H9 (cell line): Measurements from ENCODE around the gene UNC5C. TPM values are rescaled to one million over a fixed set of nuclear protein-coding genes. Genes with fewer than 3 reads are reported as not detected.

Source experiments
- DNase-seq: peaks from one replicate; pipeline ENCODE4 v3.0.0-alpha.2; 2017
- H2AFZ ChIP-seq: one replicate; pipeline ENCODE4 v1.6.1; 2013; ENCODE audit warnings: mild to moderate bottlenecking, low read length, control low read depth, moderate library complexity
- H2AK5ac ChIP-seq: 2 replicates; pipeline ENCODE4 v1.6.1; 2013; ENCODE audit warnings: low read length, control low read depth, mixed read lengths; ENCODE audit not compliant: insufficient read length
- H2BK120ac ChIP-seq: one replicate; pipeline ENCODE4 v1.6.1; 2013; ENCODE audit warnings: low read depth, mild to moderate bottlenecking, low read length, control low read depth, inconsistent platforms; ENCODE audit not compliant: poor library complexity, severe bottlenecking
- H2BK12ac ChIP-seq: 2 replicates; pipeline ENCODE4 v1.6.1; 2013; ENCODE audit warnings: low read length, control low read depth, mixed read lengths, low read depth; ENCODE audit not compliant: insufficient read length
- H2BK15ac ChIP-seq: 2 replicates; pipeline ENCODE4 v1.6.1; 2013; ENCODE audit warnings: low read depth, low read length, control low read depth
- H2BK20ac ChIP-seq: one replicate; pipeline ENCODE4 v1.6.1; 2013; ENCODE audit warnings: low read depth, mild to moderate bottlenecking, low read length, control low read depth, inconsistent platforms; ENCODE audit not compliant: poor library complexity, severe bottlenecking
- H2BK5ac ChIP-seq: 2 replicates; pipeline ENCODE4 v1.6.1; 2013; ENCODE audit warnings: low read length, control low read depth, mixed read lengths; ENCODE audit not compliant: insufficient read length
- H3K14ac ChIP-seq: 2 replicates; pipeline ENCODE4 v1.6.1; 2013; ENCODE audit warnings: low read length, control low read depth; ENCODE audit not compliant: insufficient read depth
- H3K18ac ChIP-seq: 2 replicates; pipeline ENCODE4 v1.6.1; 2013; ENCODE audit warnings: low read depth, mild to moderate bottlenecking, mixed read lengths, low read length, control low read depth; ENCODE audit not compliant: insufficient read length
- H3K23ac ChIP-seq: 2 replicates; pipeline ENCODE4 v1.6.1; 2013; ENCODE audit warnings: low read length, control low read depth, mixed read lengths, low read depth; ENCODE audit not compliant: insufficient read length
- H3K23me2 ChIP-seq: 2 replicates; pipeline ENCODE4 v1.6.1; 2013; ENCODE audit warnings: low read depth, mild to moderate bottlenecking, mixed read lengths, low read length, control low read depth; ENCODE audit not compliant: insufficient read length, poor library complexity, severe bottlenecking
- H3K27ac ChIP-seq: 2 replicates; pipeline ENCODE4 v1.5.1; 2013; ENCODE audit warnings: low read length, control low read depth, mixed read lengths, low read depth; ENCODE audit not compliant: insufficient read length
- H3K27me3 ChIP-seq: 2 replicates; pipeline ENCODE4 v1.6.1; 2013; ENCODE audit warnings: low read length, control low read depth, inconsistent platforms; ENCODE audit not compliant: insufficient read depth
- H3K4ac ChIP-seq: 2 replicates; pipeline ENCODE4 v1.6.1; 2013; ENCODE audit warnings: low read depth, mild to moderate bottlenecking, control low read depth, inconsistent platforms, low read length, moderate library complexity
- H3K4me1 ChIP-seq: 2 replicates; pipeline ENCODE4 v1.6.1; 2013; ENCODE audit warnings: low read length, control low read depth, inconsistent platforms; ENCODE audit not compliant: insufficient read depth
- H3K4me2 ChIP-seq: 2 replicates; pipeline ENCODE4 v1.6.1; 2013; ENCODE audit warnings: low read length, control low read depth, mixed read lengths; ENCODE audit not compliant: insufficient read length, insufficient read depth
- H3K56ac ChIP-seq: 2 replicates; pipeline ENCODE4 v1.6.1; 2013; ENCODE audit warnings: low read depth, mild to moderate bottlenecking, mixed read lengths, low read length, control low read depth; ENCODE audit not compliant: insufficient read length
- H3K79me1 ChIP-seq: 2 replicates; pipeline ENCODE4 v1.6.1; 2013; ENCODE audit warnings: low read depth, mild to moderate bottlenecking, moderate library complexity, low read length, control low read depth, inconsistent platforms; ENCODE audit not compliant: insufficient read depth, poor library complexity, severe bottlenecking
- H3K79me2 ChIP-seq: 2 replicates; pipeline ENCODE4 v1.6.1; 2013; ENCODE audit warnings: low read length, control low read depth, inconsistent platforms; ENCODE audit not compliant: insufficient read depth
- H3K9ac ChIP-seq: 2 replicates; pipeline ENCODE4 v1.6.1; 2013; ENCODE audit warnings: low read length, control low read depth, mixed read lengths; ENCODE audit not compliant: insufficient read length; ENCODE audit errors: extremely low read depth
- H3K9me3 ChIP-seq: one replicate; pipeline ENCODE4 v1.6.1; 2013; ENCODE audit warnings: low read depth, low read length, inconsistent platforms; ENCODE audit not compliant: control insufficient read depth
- H3T11ph ChIP-seq: one replicate; pipeline ENCODE4 v1.6.1; 2013; ENCODE audit warnings: mild to moderate bottlenecking, low read length, control low read depth, inconsistent platforms
- H4K20me1 ChIP-seq: one replicate; pipeline ENCODE4 v1.6.1; 2013; ENCODE audit not compliant: control insufficient read depth, insufficient read length, insufficient read depth
- H4K5ac ChIP-seq: 2 replicates; pipeline ENCODE4 v1.6.1; 2013; ENCODE audit warnings: low read depth, mild to moderate bottlenecking, mixed read lengths, low read length, control low read depth; ENCODE audit not compliant: insufficient read length
- H4K8ac ChIP-seq: replicated peaks from 2 replicates; pipeline ENCODE4 v1.6.1; 2013; ENCODE audit warnings: low read length, control low read depth, mixed read lengths, low read depth; ENCODE audit not compliant: insufficient read length
- H4K91ac ChIP-seq: 2 replicates; pipeline ENCODE4 v1.6.1; 2013; ENCODE audit warnings: low read depth, mild to moderate bottlenecking, moderate library complexity, mixed read lengths, low read length, control low read depth; ENCODE audit not compliant: insufficient read length
- H3K27ac Mint-ChIP-seq, 3 experiments: 2 replicates in 2 of 3; 3 replicates in 1 of 3; pipeline ENCODE4 v1.8.0; 2020 to 2021; ENCODE audit warnings: mixed read lengths in 3 of 3, mild to moderate bottlenecking in 1 of 3, moderate library complexity in 1 of 3
- H3K27me3 Mint-ChIP-seq: 2 replicates; pipeline ENCODE4 v1.8.0; 2021; ENCODE audit warnings: low read depth, mild to moderate bottlenecking, moderate library complexity, mixed read lengths
- H3K36me3 Mint-ChIP-seq, 3 experiments: 2 replicates in 2 of 3; 3 replicates in 1 of 3; pipeline ENCODE4 v1.8.0; 2020 to 2021; ENCODE audit warnings: low read depth in 3 of 3, mixed read lengths in 3 of 3; ENCODE audit not compliant: insufficient read depth in 1 of 3
- H3K4me1 Mint-ChIP-seq, 2 experiments: 2 replicates each; pipeline ENCODE4 v1.8.0; 2020; ENCODE audit warnings: mixed read lengths in 2 of 2
- H3K4me3 Mint-ChIP-seq, 2 experiments: 2 replicates in 1 of 2; 3 replicates in 1 of 2; pipeline ENCODE4 v1.8.0; 2020 to 2021; ENCODE audit warnings: mild to moderate bottlenecking in 2 of 2, mixed read lengths in 2 of 2, moderate library complexity in 1 of 2
- H3K9me3 Mint-ChIP-seq, 2 experiments: 2 replicates in 1 of 2; 3 replicates in 1 of 2; pipeline ENCODE4 v1.8.0; 2020; ENCODE audit warnings: mild to moderate bottlenecking in 2 of 2, mixed read lengths in 2 of 2, moderate library complexity in 1 of 2
- CTCF ChIP-seq: fragments of 200-600 bp; sonication (generic); conservative IDR thresholded peaks from 3 replicates; pipeline ENCODE4 v1.8.0; 2021; ENCODE audit warnings: antibody characterized with exemption, mild to moderate bottlenecking
- total RNA-seq: library from RNA; stranded (reverse); gene quantifications from 2 replicates; pipeline ENCODE4 v1.2.1, GENCODE V29; 2021

The UNC5C gene
- total RNA-seq, 1 experiment from 2014 or later, result not detected

GRCh38 chr4:95529946-95530345 lies 18.8 kb downstream of the UNC5C start:
- Histone ChIP-seq H3K79me2 (no peaks in the 10 kb centered on the region), H2BK12ac (no peak overlapping the region), H3K18ac (no peak overlapping the region), H3K4me2 (no peak overlapping the region), H3K79me1 (no peaks in the 10 kb centered on the region), H3K27ac (no peak overlapping the region), H2BK5ac (no peak overlapping the region), H3K56ac (no peak overlapping the region), H2BK20ac (no peak overlapping the region), H3K27me3 (no peaks in the 10 kb centered on the region), H3K9me3 (no peaks in the 10 kb centered on the region), H3K4me1 (no peaks in the 10 kb centered on the region; the same call in 1 of the 2 replicates), H3K9ac (no peak overlapping the region), H3K23ac (no peak overlapping the region), H3T11ph (no peak overlapping the region), H2AK5ac (no peak overlapping the region), H3K14ac (no peak overlapping the region), H2BK120ac (no peak overlapping the region), H4K5ac (no peak overlapping the region), H3K4ac (no peak overlapping the region), H3K23me2 (no peaks in the 10 kb centered on the region), H4K8ac (no peak overlapping the region), H4K91ac (no peak overlapping the region), H4K20me1 (no peaks in the 10 kb centered on the region), H2BK15ac (no peak overlapping the region), H2AFZ (no peak overlapping the region)
- no peak for DNase-seq
- no peaks in the 10 kb centered on the region for H3K36me3 Mint-ChIP-seq
- no peak overlapping the region for H3K4me3 Mint-ChIP-seq
- 0 out of 4 replicates have a peak, but pooled peaks cover 0 to 3% of the 10 kb centered on the region in 2 experiments for H3K4me1 Mint-ChIP-seq
- no peaks in the 10 kb centered on the region for H3K9me3 Mint-ChIP-seq
- no peak for TF ChIP-seq CTCF
- H3K27ac Mint-ChIP-seq, result no peak overlapping the region
- H3K27me3 Mint-ChIP-seq, result no peaks in the 10 kb centered on the region
